Measurements from ENCODE around the gene ZNF74. TPM values are rescaled to one million over a fixed set of nuclear protein-coding genes. Genes with fewer than 3 reads are reported as not detected.
"Not testable (repeated sequence)": the region's sequence is repeated elsewhere in the genome, so short reads cannot be mapped to it uniquely, and the experiment has no call there.

Gene ZNF74
- polyA plus RNA-seq, 4 donors, result 14.8 to 24.4 (median 20.4) TPM

GRCh38 chr22:20399866-20400605 is 6.1 kb downstream of the ZNF74 start:
- no peak for DNase-seq (ENCODE audit: low read depth in 4 of 4, low spot score in 2 of 4)

- no peak for DNase-seq (ENCODE audit: low read depth in 4 of 4, low spot score in 2 of 4)
These were observed 6.8 kb downstream of the ZNF74 start for GRCh38 chr22:20400606-20401375.

GRCh38 chr22:20401376-20402014 is 7.5 kb downstream of the ZNF74 start:
- DNase-seq (ENCODE audit: low read depth in 4 of 4, low spot score in 2 of 4), result no peak

GRCh38 chr22:20402960-20403778 is 9.2 kb downstream of the ZNF74 start:
- no peak for DNase-seq (ENCODE audit: low read depth in 4 of 4, low spot score in 2 of 4)

- no peak for DNase-seq (ENCODE audit: low read depth in 4 of 4, low spot score in 2 of 4)
These were observed 9.8 kb downstream of the ZNF74 start for GRCh38 chr22:20403779-20404140.

GRCh38 chr22:20404881-20405280 is 10.9 kb downstream of the ZNF74 start:
- no peak for DNase-seq (ENCODE audit: low read depth in 4 of 4, low spot score in 2 of 4)

- DNase-seq (ENCODE audit: low read depth in 4 of 4, low spot score in 2 of 4), result no peak
These were observed 11.5 kb downstream of the ZNF74 start for GRCh38 chr22:20405291-20405930.

GRCh38 chr22:20405931-20406685 is 12.2 kb downstream of the ZNF74 start:
- DNase-seq (ENCODE audit: low read depth in 4 of 4, low spot score in 2 of 4), result no peak

GRCh38 chr22:20406686-20407408 is 12.9 kb downstream of the ZNF74 start:
- DNase-seq (ENCODE audit: low read depth in 4 of 4, low spot score in 2 of 4), result no peak

GRCh38 chr22:20407829-20408228 is 13.9 kb downstream of the ZNF74 start:
- no peak for DNase-seq (ENCODE audit: low read depth in 4 of 4, low spot score in 2 of 4)

GRCh38 chr22:20408891-20409290 is 14.9 kb downstream of the ZNF74 start:
- DNase-seq (ENCODE audit: low read depth in 4 of 4, low spot score in 2 of 4), result no peak

- not testable (repeated sequence) for DNase-seq (ENCODE audit: low read depth in 4 of 4, low spot score in 2 of 4)
These were observed 15.4 kb downstream of the ZNF74 start for GRCh38 chr22:20409385-20409784.

- no peak for DNase-seq (ENCODE audit: low read depth in 4 of 4, low spot score in 2 of 4)
These were observed 18.7 kb downstream of the ZNF74 start for GRCh38 chr22:20412474-20413216.

GRCh38 chr22:20413217-20414058 is 19.5 kb downstream of the ZNF74 start:
- no peak for DNase-seq (ENCODE audit: low read depth in 4 of 4, low spot score in 2 of 4)

GRCh38 chr22:20414059-20414440 is 20.1 kb downstream of the ZNF74 start:
- DNase-seq (ENCODE audit: low read depth in 4 of 4, low spot score in 2 of 4), result no peak

- DNase-seq (ENCODE audit: low read depth in 4 of 4, low spot score in 2 of 4), result no peak
These were observed 20.5 kb downstream of the ZNF74 start for GRCh38 chr22:20414450-20414849.

GRCh38 chr22:20415241-20415640 is 21.3 kb downstream of the ZNF74 start:
- not testable (repeated sequence) for DNase-seq (ENCODE audit: low read depth in 4 of 4, low spot score in 2 of 4)

All from left renal cortex interstitium (tissue), 4 donors.